Transverse colon (tissue), 4 donors: ENCODE data around the gene NEK8. TPM values are rescaled to one million over a fixed set of nuclear protein-coding genes. Genes with fewer than 3 reads are reported as not detected.
"Not testable (repeated sequence)": the region's sequence is repeated elsewhere in the genome, so short reads cannot be mapped to it uniquely, and the experiment has no call there.

Experiments
- DNase-seq: peaks from one replicate; pipeline ENCODE4 v3.0.0-alpha.2; 2019
- H3K27ac ChIP-seq, 4 donors: fragments of 200-600 bp; sonication (generic); 2 replicates each; pipeline ENCODE4 v1.5.1; 2016 to 2018; ENCODE audit warnings: inconsistent platforms in 4 of 4
- H3K27me3 ChIP-seq: fragments of 200-600 bp; sonication (generic); 2 replicates; pipeline ENCODE4 v1.5.1; 2017; ENCODE audit warnings: inconsistent platforms
- H3K36me3 ChIP-seq, 4 donors: fragments of 200-600 bp; sonication (generic); 2 replicates each; pipeline ENCODE4 v1.5.1; 2017 to 2019; ENCODE audit warnings: inconsistent platforms in 4 of 4
- H3K4me1 ChIP-seq, 4 donors: fragments of 200-600 bp; sonication (generic); 2 replicates each; pipeline ENCODE4 v1.5.1; 2017 to 2020; ENCODE audit warnings: inconsistent platforms in 4 of 4
- H3K4me3 ChIP-seq, 4 donors: fragments of 200-600 bp; sonication (generic); 1 replicate in 1 of 4; 2 replicates in 3 of 4; pipeline versions ENCODE4 v1.5.1 to v1.6.1; 2017 to 2019; ENCODE audit warnings: inconsistent platforms in 4 of 4
- H3K9me3 ChIP-seq, 2 donors: fragments of 200-600 bp; sonication (generic); 2 replicates each; pipeline ENCODE4 v1.5.1; 2017 to 2019; ENCODE audit warnings: inconsistent platforms in 2 of 2
- CTCF ChIP-seq, 5 experiments: fragments of 200-600 bp in 3 of 5; fragments of 450-650 bp in 2 of 5; sonication (generic) in 3 of 5; IDR thresholded peaks; 1 replicate in 2 of 5; 2 replicates in 3 of 5; pipeline ENCODE4 v1.5.1; 2016 to 2017; ENCODE audit warnings: antibody characterized with exemption in 5 of 5, inconsistent platforms in 3 of 5, mild to moderate bottlenecking in 2 of 5, moderate library complexity in 1 of 5
- EP300 ChIP-seq: sonication (generic); formaldehyde crosslinking; IDR thresholded peaks from one replicate; pipeline ENCODE4 v1.6.1; 2017; ENCODE audit warnings: antibody characterized with exemption, low read depth
- POLR2A ChIP-seq: fragments of 450-650 bp; IDR thresholded peaks from one replicate; pipeline ENCODE4 v1.6.1; 2016; ENCODE audit warnings: antibody characterized with exemption, mild to moderate bottlenecking, moderate library complexity
- POLR2AphosphoS5 ChIP-seq, 3 donors: sonication (generic); formaldehyde crosslinking; IDR thresholded peaks; one replicate each; pipeline ENCODE4 v1.6.1; 2016; ENCODE audit warnings: antibody characterized with exemption in 3 of 3
- WGBS, 2 donors: methylation state at CpG; one replicate each; pipeline ENCODE4 v1.1.5; 2018; ENCODE audit warnings: low coverage in 1 of 2; 5-methylcytosine and 5-hydroxymethylcytosine counted together
- in situ Hi-C, 4 donors: fragments of 200-750 bp; cut with MboI; loops; one replicate each; pipeline versions ENCODE4 v1.15.0 to v1.15.1; 2017; ENCODE audit warnings: low sequenced_read_pairs in 3 of 4, low pct_ligation_motif_present in 1 of 4, low pct_unique_long_range_greater_than_20kb in 1 of 4
- intact Hi-C: fragments of 100-400 bp; cut with DNase I; formaldehyde crosslinking; loops from one replicate; pipeline ENCODE4 v1.15.1; 2023; ENCODE audit warnings: low total_unique reads
- total RNA-seq, 4 donors: library from RNA; depleted of rRNA; stranded (reverse); fragments of >200 nt; gene quantifications; one replicate each; pipeline ENCODE4 v1.1.0, GENCODE V29; 2016

NEK8 gene
- total RNA-seq, 4 donors from 2014 or later: 5.7 to 52.3 (median 8.3) TPM

GRCh38 chr17:28729950-28730330, 1.4 kb downstream of the NEK8 start:
- Histone ChIP-seq H3K27me3 (no peaks in the 10 kb centered on the region), H3K4me1 (peaks cover 14 to 39% (median 31%) of the 10 kb centered on the region in 4 donors), H3K4me3 (peak overlapping the region in 1 of 4 donors; percentile 77), H3K9me3 (no peaks in the 10 kb centered on the region), H3K27ac (peak overlapping the region; percentile 97 to 98 (median 97)), H3K36me3 (no peaks in the 10 kb centered on the region)
- 40 to 42% methylated on average over 11 of the region's 11 CpGs for WGBS, 2 donors
- DNase-seq: no peak
- TF ChIP-seq EP300: no peak
- TF ChIP-seq POLR2A: no peak
- TF ChIP-seq POLR2AphosphoS5 (IDR thresholded peaks at IDR 0.05): no peak
- TF ChIP-seq CTCF (IDR thresholded peaks at IDR 0.05): no peak
- intact Hi-C loops (loop anchor here (10.0 kb wide), 2 partner anchors 225 to 385 kb away; partner anchors contain the start of gene PHF12), in situ Hi-C loops (no loop called here)

- Histone ChIP-seq H3K4me1 (peaks cover 0 to 14% (median 8%) of the 10 kb centered on the region in 4 donors), H3K27ac (no peak overlapping the region), H3K4me3 (no peak overlapping the region), H3K36me3 (no peaks in the 10 kb centered on the region), H3K27me3 (no peaks in the 10 kb centered on the region), H3K9me3 (no peaks in the 10 kb centered on the region)
- 83 to 85% methylated on average over 1 of the region's 1 CpG for WGBS, 2 donors
- no peak for TF ChIP-seq POLR2AphosphoS5 (IDR thresholded peaks at IDR 0.05)
- TF ChIP-seq CTCF (IDR thresholded peaks at IDR 0.05): no peak
- TF ChIP-seq POLR2A: no peak
- TF ChIP-seq EP300: no peak
- in situ Hi-C loops (no loop called here), intact Hi-C loops (no loop called here)
- DNase-seq: no peak
These were observed 4.8 kb downstream of the NEK8 start for GRCh38 chr17:28733346-28733745.

DNA sequence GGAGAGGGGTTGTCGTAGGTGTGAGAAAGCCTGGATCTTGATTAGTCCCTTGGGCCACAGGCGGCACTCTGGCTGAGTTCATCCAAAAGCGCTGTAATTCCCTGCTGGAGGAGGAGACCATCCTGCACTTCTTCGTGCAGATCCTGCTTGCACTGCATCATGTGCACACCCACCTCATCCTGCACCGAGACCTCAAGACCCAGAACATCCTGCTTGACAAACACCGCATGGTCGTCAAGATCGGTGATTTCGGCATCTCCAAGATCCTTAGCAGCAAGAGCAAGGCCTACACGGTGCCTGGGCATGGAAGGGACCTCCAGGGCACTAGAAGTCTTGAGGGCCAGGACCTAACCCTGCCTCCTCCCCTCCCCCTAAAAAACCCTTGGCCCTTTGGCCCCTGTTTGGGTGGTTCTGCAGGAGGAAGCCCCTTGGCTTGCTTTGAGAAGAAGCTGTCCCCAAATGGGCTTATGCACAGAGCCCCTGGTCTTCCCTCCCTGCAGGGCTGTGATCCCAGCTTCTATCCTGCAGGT, 6.2 kb downstream of the NEK8 start:
- Histone ChIP-seq H3K36me3 (no peaks in the 10 kb centered on the region), H3K27ac (no peak overlapping the region), H3K27me3 (no peaks in the 10 kb centered on the region), H3K9me3 (no peaks in the 10 kb centered on the region), H3K4me3 (no peak overlapping the region), H3K4me1 (peaks cover 0 to 6% (median under 1%) of the 10 kb centered on the region in 4 donors)
- intact Hi-C loops (no loop called here), in situ Hi-C loops (no loop called here)
- no peak for TF ChIP-seq CTCF (IDR thresholded peaks at IDR 0.05)
- TF ChIP-seq POLR2AphosphoS5 (IDR thresholded peaks at IDR 0.05): no peak
- TF ChIP-seq EP300: no peak
- no peak for TF ChIP-seq POLR2A
- DNase-seq: no peak
- WGBS, 2 donors: 91 to 94% methylated on average over 3 to 10 of the region's 10 CpGs

GRCh38 chr17:28735242-28735722, 6.7 kb downstream of the NEK8 start:
- Histone ChIP-seq H3K36me3 (no peaks in the 10 kb centered on the region), H3K4me3 (no peak overlapping the region), H3K27me3 (no peaks in the 10 kb centered on the region), H3K4me1 (peaks cover 0 to 3% (median 0%) of the 10 kb centered on the region in 4 donors), H3K27ac (no peak overlapping the region), H3K9me3 (no peaks in the 10 kb centered on the region)
- no peak for TF ChIP-seq POLR2AphosphoS5 (IDR thresholded peaks at IDR 0.05)
- TF ChIP-seq EP300: no peak
- no peak for TF ChIP-seq CTCF (IDR thresholded peaks at IDR 0.05)
- TF ChIP-seq POLR2A: no peak
- intact Hi-C loops: no loop called here
- in situ Hi-C loops: no loop called here
- WGBS, 2 donors: 77% methylated on average over 5 of the region's 5 CpGs; no CpG with 5 or more reads in 1 of the 2 donors
- DNase-seq: no peak

- H3K9me3 ChIP-seq, H3K36me3 ChIP-seq, intact Hi-C loops, H3K27me3 ChIP-seq, H3K27ac ChIP-seq, H3K4me3 ChIP-seq, in situ Hi-C loops, DNase-seq, H3K4me1 ChIP-seq: not testable (repeated sequence)
- 92 to 98% methylated on average over 2 to 7 of the region's 8 CpGs for WGBS, 2 donors
These were observed 7.6 kb downstream of the NEK8 start for GRCh38 chr17:28735913-28736769.
